Liver (tissue), 9 donors: Measurements from ENCODE around the gene EDAR. TPM values are rescaled to one million over a fixed set of nuclear protein-coding genes. Genes with fewer than 3 reads are reported as not detected.

ENCODE experiments used
- DNase-seq: peaks from one replicate; pipeline ENCODE4 v3.0.0-alpha.2; 2017; ENCODE audit warnings: low spot score
- H3K27ac ChIP-seq, 2 donors: one replicate each; pipeline ENCODE4 v1.7.0; 2013; ENCODE audit warnings: inconsistent platforms in 2 of 2, low read length in 2 of 2, control low read depth in 1 of 2, low read depth in 1 of 2, mild to moderate bottlenecking in 1 of 2
- H3K27me3 ChIP-seq, 4 donors: one replicate each; pipeline versions ENCODE4 v1.6.1 to v1.7.0; 2013; ENCODE audit warnings: low read length in 3 of 4, inconsistent platforms in 1 of 4, mild to moderate bottlenecking in 1 of 4, moderate library complexity in 1 of 4; ENCODE audit not compliant: control insufficient read depth in 4 of 4, insufficient read depth in 4 of 4
- H3K36me3 ChIP-seq, 4 donors: one replicate each; pipeline versions ENCODE4 v1.6.1 to v1.7.0; 2013; ENCODE audit warnings: low read length in 3 of 4, mild to moderate bottlenecking in 3 of 4, low read depth in 1 of 4, moderate library complexity in 1 of 4; ENCODE audit not compliant: control insufficient read depth in 4 of 4, insufficient read depth in 3 of 4
- H3K4me1 ChIP-seq, 4 donors: one replicate each; pipeline versions ENCODE4 v1.6.1 to v1.7.0; 2013; ENCODE audit warnings: low read length in 3 of 4, mild to moderate bottlenecking in 3 of 4, moderate library complexity in 1 of 4; ENCODE audit not compliant: control insufficient read depth in 4 of 4, insufficient read depth in 4 of 4
- H3K4me3 ChIP-seq, 3 donors: one replicate each; pipeline versions ENCODE4 v1.6.1 to v1.7.0; 2013; ENCODE audit warnings: low read length in 3 of 3, control low read depth in 1 of 3, low read depth in 1 of 3, mild to moderate bottlenecking in 1 of 3
- H3K9ac ChIP-seq, 2 donors: one replicate each; pipeline ENCODE4 v1.7.0; 2013; ENCODE audit warnings: low read length in 2 of 2, mild to moderate bottlenecking in 2 of 2, moderate library complexity in 2 of 2, control low read depth in 1 of 2, low read depth in 1 of 2
- H3K9me3 ChIP-seq, 4 donors: one replicate each; pipeline versions ENCODE4 v1.6.1 to v1.7.0; 2013; ENCODE audit warnings: low read length in 3 of 4; ENCODE audit not compliant: control insufficient read depth in 4 of 4
- ATF3 ChIP-seq: IDR thresholded peaks from 2 replicates; pipeline ENCODE4 v1.6.1; 2016; ENCODE audit warnings: antibody characterized with exemption
- CTCF ChIP-seq: fragments of 150-350 bp; IDR thresholded peaks from 2 replicates; pipeline ENCODE4 v1.5.1; 2017; ENCODE audit warnings: improper control_type of control experiment, low read depth, low read length; ENCODE audit not compliant: missing input control
- EGR1 ChIP-seq, 2 donors: IDR thresholded peaks; 2 replicates each; pipeline ENCODE4 v1.6.1; 2016 to 2018; ENCODE audit warnings: antibody characterized with exemption in 2 of 2, low read depth in 2 of 2
- FOXA1 ChIP-seq: IDR thresholded peaks from 2 replicates; pipeline ENCODE4 v1.6.1; 2016; ENCODE audit warnings: antibody characterized with exemption
- FOXA2 ChIP-seq: IDR thresholded peaks from 2 replicates; pipeline ENCODE4 v1.6.1; 2016; ENCODE audit warnings: antibody characterized with exemption
- GABPA ChIP-seq, 2 donors: IDR thresholded peaks in 1 of 2; conservative IDR thresholded peaks in 1 of 2; 2 replicates each; pipeline ENCODE4 v1.6.1; 2016; ENCODE audit warnings: antibody characterized with exemption in 2 of 2, mild to moderate bottlenecking in 1 of 2, moderate library complexity in 1 of 2
- HNF4A ChIP-seq, 2 donors: conservative IDR thresholded peaks; 2 replicates each; pipeline ENCODE4 v1.6.1; 2016; ENCODE audit warnings: antibody characterized with exemption in 2 of 2, mild to moderate bottlenecking in 2 of 2
- HNF4G ChIP-seq: IDR thresholded peaks from 2 replicates; pipeline ENCODE4 v1.6.1; 2016; ENCODE audit warnings: antibody characterized with exemption
- JUND ChIP-seq, 2 donors: IDR thresholded peaks; 2 replicates each; pipeline ENCODE4 v1.6.1; 2016; ENCODE audit warnings: antibody characterized with exemption in 2 of 2
- MAX ChIP-seq: IDR thresholded peaks from 2 replicates; pipeline ENCODE4 v1.6.1; 2016; ENCODE audit warnings: antibody characterized with exemption
- NR2F2 ChIP-seq: IDR thresholded peaks from 2 replicates; pipeline ENCODE4 v1.6.1; 2016; ENCODE audit warnings: antibody characterized with exemption
- RAD21 ChIP-seq, 2 donors: IDR thresholded peaks; 2 replicates each; pipeline ENCODE4 v1.6.1; 2016; ENCODE audit warnings: antibody characterized with exemption in 2 of 2, mild to moderate bottlenecking in 2 of 2
- REST ChIP-seq: IDR thresholded peaks from 2 replicates; pipeline ENCODE4 v1.6.1; 2016; ENCODE audit warnings: antibody characterized with exemption, mild to moderate bottlenecking
- RXRA ChIP-seq, 2 donors: IDR thresholded peaks; 2 replicates each; pipeline ENCODE4 v1.6.1; 2017 to 2018; ENCODE audit warnings: antibody characterized with exemption in 2 of 2, mild to moderate bottlenecking in 1 of 2
- SP1 ChIP-seq: IDR thresholded peaks from 2 replicates; pipeline ENCODE4 v1.6.1; 2018; ENCODE audit warnings: antibody characterized with exemption, mild to moderate bottlenecking
- TAF1 ChIP-seq: conservative IDR thresholded peaks from 2 replicates; pipeline ENCODE4 v1.6.1; 2016; ENCODE audit warnings: antibody characterized with exemption, mild to moderate bottlenecking
- YY1 ChIP-seq: IDR thresholded peaks from 2 replicates; pipeline ENCODE4 v1.6.1; 2016; ENCODE audit warnings: antibody characterized with exemption, mild to moderate bottlenecking
- ZBTB33 ChIP-seq: IDR thresholded peaks from 2 replicates; pipeline ENCODE4 v1.6.1; 2016; ENCODE audit warnings: antibody characterized with exemption
- WGBS: extraction: QIAGEN DNeasy Blood & Tissue Kit; methylation state at CpG from one replicate; pipeline ENCODE4 v1.1.7; 2013; 5-methylcytosine and 5-hydroxymethylcytosine counted together
- polyA plus RNA-seq, 2 donors: library from polyadenylated mRNA; stranded (reverse) in 1 of 2; unstranded in 1 of 2; fragments of 200-250 nt in 1 of 2; fragments of >200 nt in 1 of 2; fragmentation: Nextera tagmentation in 1 of 2; extraction: Ambion mirVana in 1 of 2; gene quantifications; one replicate each; pipeline versions ENCODE4 v1.2.1 to v1.2.3, GENCODE V29; 2013 to 2015
- total RNA-seq, 2 donors: library from RNA; depleted of rRNA; stranded (reverse); fragments of >200 nt; gene quantifications; one replicate each; pipeline ENCODE4 v1.2.3, GENCODE V29; 2014
- donor health status: healthy.
- donor health status: healthy.
- donor health status: healthy.
- donor health status: healthy.
- donor health status: healthy.

EDAR gene
- total and polyA plus RNA-seq, 4 donors, result 0.09 to 0.50 (median 0.10) TPM

- no peaks in the 10 kb centered on the region for H3K27me3 ChIP-seq
- no peak overlapping the region for H3K9ac ChIP-seq
- H3K4me3 ChIP-seq, result no peak overlapping the region
- no peaks in the 10 kb centered on the region for H3K4me1 ChIP-seq
- WGBS, result 93% methylated on average over 13 of the region's 13 CpGs
- H3K9me3 ChIP-seq, result no peaks in the 10 kb centered on the region
- TF ChIP-seq ATF3, result no peak
- no peak for TF ChIP-seq JUND (IDR thresholded peaks at IDR 0.05)
- TF ChIP-seq YY1, result no peak
- TF ChIP-seq SP1, result no peak
- TF ChIP-seq GABPA (IDR thresholded peaks at IDR 0.05 in 1 of 2, conservative IDR thresholded peaks at IDR 0.05 in 1 of 2), result no peak
- no peak for TF ChIP-seq EGR1 (IDR thresholded peaks at IDR 0.05; ENCODE audit: low read depth in 2 of 2)
- TF ChIP-seq HNF4G, result no peak
- no peak for TF ChIP-seq FOXA1
- no peak for TF ChIP-seq CTCF
- TF ChIP-seq HNF4A (conservative IDR thresholded peaks at IDR 0.05), result no peak
- TF ChIP-seq RAD21 (IDR thresholded peaks at IDR 0.05), result no peak
- TF ChIP-seq NR2F2, result no peak
- TF ChIP-seq TAF1, result no peak
- TF ChIP-seq FOXA2, result no peak
- DNase-seq, result no peak
- no peaks in the 10 kb centered on the region for H3K36me3 ChIP-seq
- no peak overlapping the region for H3K27ac ChIP-seq
Measured at GRCh38 chr2:108940156-108940555, 48.9 kb downstream of the EDAR start.

- Histone ChIP-seq H3K27ac (no peak overlapping the region), H3K9ac (no peak overlapping the region), H3K36me3 (no peaks in the 10 kb centered on the region), H3K27me3 (no peaks in the 10 kb centered on the region), H3K9me3 (no peaks in the 10 kb centered on the region), H3K4me1 (no peaks in the 10 kb centered on the region), H3K4me3 (no peak overlapping the region)
- TF ChIP-seq JUND (IDR thresholded peaks at IDR 0.05) (no peak), FOXA1 (no peak), YY1 (no peak), FOXA2 (no peak), EGR1 (IDR thresholded peaks at IDR 0.05; ENCODE audit: low read depth in 2 of 2) (no peak), HNF4G (no peak), TAF1 (no peak), ATF3 (no peak), GABPA (IDR thresholded peaks at IDR 0.05 in 1 of 2, conservative IDR thresholded peaks at IDR 0.05 in 1 of 2) (no peak), NR2F2 (no peak), RXRA (IDR thresholded peaks at IDR 0.05) (no peak), SP1 (no peak), MAX (no peak), ZBTB33 (no peak), RAD21 (IDR thresholded peaks at IDR 0.05) (no peak), HNF4A (conservative IDR thresholded peaks at IDR 0.05) (no peak), REST (no peak), CTCF (no peak)
- WGBS, result 73% methylated on average over 9 of the region's 9 CpGs
- DNase-seq, result no peak
Measured at GRCh38 chr2:108938077-108938710, 50.8 kb downstream of the EDAR start.
